Upper lobe of left lung (tissue), 4 donors: ENCODE data around the gene RIOX2.

Source experiments
- CTCF ChIP-seq, 6 experiments: fragments of 450-650 bp in 4 of 6; fragments of 200-600 bp in 2 of 6; sonication (generic) in 2 of 6; IDR thresholded peaks; one replicate each; pipeline ENCODE4 v1.5.1; 2016 to 2019; ENCODE audit warnings: antibody characterized with exemption in 6 of 6
- EP300 ChIP-seq, 4 donors: sonication (generic); formaldehyde crosslinking; IDR thresholded peaks; one replicate each; pipeline ENCODE4 v1.5.1; 2017; ENCODE audit warnings: antibody characterized with exemption in 4 of 4, control low read depth in 2 of 4
- POLR2AphosphoS5 ChIP-seq, 2 donors: sonication (generic); formaldehyde crosslinking; IDR thresholded peaks; one replicate each; pipeline ENCODE4 v1.5.1; 2017; ENCODE audit warnings: antibody characterized with exemption in 2 of 2

GRCh38 chr3:97892852-97893251 is 79.4 kb downstream of the RIOX2 start:
- TF ChIP-seq POLR2AphosphoS5 (IDR thresholded peaks at IDR 0.05) (no peak), CTCF (IDR thresholded peaks at IDR 0.05) (no peak), EP300 (IDR thresholded peaks at IDR 0.05) (no peak)
